A549 (cell line): Measurements from ENCODE around the gene ACTN1. TPM values are rescaled to one million over a fixed set of nuclear protein-coding genes. Genes with fewer than 3 reads are reported as not detected.
A peak's percentile ranks its signal among the peaks of the same experiment; 100 is the strongest.

Experiments
- ATAC-seq, 2 experiments: fragments of 200-7000 bp in 1 of 2; fragments of >200 bp in 1 of 2; cut with Nextera tagmentation in 1 of 2; cut with Tn5 transposase in 1 of 2; 3 replicates each; pipeline versions ENCODE4 v1.8.0 to v1.9.1; 2018 to 2020; ENCODE audit warnings: mild to moderate bottlenecking in 1 of 2, moderate library complexity in 1 of 2
- CTCF ChIA-PET: fragments of 300-600 bp; sonication (Branson Sonifier 250); formaldehyde crosslinking; extraction: SDS; loops from one replicate; lab custom pipeline; 2021; ENCODE audit warnings: antibody characterized with exemption, inconsistent platforms; lab: Yijun Ruan, JAX
- POLR2A ChIA-PET: fragments of 350-600 bp; formaldehyde crosslinking; extraction: SDS; loops from one replicate; lab custom pipeline; 2021; ENCODE audit warnings: antibody characterized with exemption, inconsistent platforms; lab: Yijun Ruan, JAX
- DNase-seq, 2 experiments: peaks; one replicate each; pipeline versions ENCODE4 v3.0.0 to v3.0.0-alpha.2; 2011 to 2016; ENCODE audit warnings: low read depth in 1 of 2, low spot score in 1 of 2
- FAIRE-seq: peaks from 2 replicates; lab custom pipeline; 2011; peaks lifted over from hg19 to GRCh38; lab: Jason Lieb, UNC
- H3K27ac ChIP-seq, 2 experiments: fragments of >200 bp; sonication (Bioruptor Twin); formaldehyde crosslinking; 3 replicates each; pipeline ENCODE4 v1.5.1; 2016 to 2017
- H3K4me1 ChIP-seq: fragments of >200 bp; sonication (Bioruptor Twin); formaldehyde crosslinking; 3 replicates; pipeline ENCODE4 v1.6.1; 2016
- H3K4me2 ChIP-seq: fragments of >200 bp; sonication (Bioruptor Twin); formaldehyde crosslinking; 3 replicates; pipeline ENCODE4 v1.6.1; 2016
- H3K4me3 ChIP-seq: fragments of >200 bp; sonication (Bioruptor Twin); formaldehyde crosslinking; 3 replicates; pipeline ENCODE4 v1.5.1; 2016
- H3K9me3 ChIP-seq: fragments of >200 bp; sonication (Bioruptor Twin); formaldehyde crosslinking; 3 replicates; pipeline ENCODE4 v1.6.1; 2016
- BHLHE40 ChIP-seq: IDR thresholded peaks from 2 replicates; pipeline ENCODE4 v1.6.1; 2012; ENCODE audit warnings: low read depth, low read length, inconsistent platforms
- CBX2 ChIP-seq: fragments of 200-600 bp; sonication (generic); IDR thresholded peaks from 2 replicates; pipeline ENCODE4 v1.6.1; 2016; ENCODE audit warnings: low read depth, mild to moderate bottlenecking, borderline replicate concordance
- CEBPB ChIP-seq, 2 experiments: fragments of >200 bp in 1 of 2; sonication (Bioruptor Twin) in 1 of 2; formaldehyde crosslinking in 1 of 2; IDR thresholded peaks; 2 replicates each; pipeline ENCODE4 v1.6.1; 2012 to 2016
- CHD4 ChIP-seq: fragments of 200-600 bp; sonication (generic); IDR thresholded peaks from 2 replicates; pipeline ENCODE4 v1.6.1; 2016; ENCODE audit warnings: antibody characterized with exemption, mild to moderate bottlenecking, borderline replicate concordance
- E2F6 ChIP-seq: IDR thresholded peaks from 2 replicates; pipeline ENCODE4 v1.6.1; 2012; ENCODE audit warnings: low read depth, borderline replicate concordance
- EHMT2 ChIP-seq: fragments of 200-600 bp; sonication (generic); IDR thresholded peaks from 2 replicates; pipeline ENCODE4 v1.6.1; 2016; ENCODE audit warnings: antibody characterized with exemption, low read depth, mild to moderate bottlenecking, moderate library complexity
- FOSB ChIP-seq: fragments of 250-450 bp; sonication (Bioruptor Pico); IDR thresholded peaks from 2 replicates; pipeline ENCODE4 v1.5.0; 2020; ENCODE audit warnings: mild to moderate bottlenecking, moderate library complexity
- HES2 ChIP-seq: fragments of >200 bp; sonication (Bioruptor Twin); formaldehyde crosslinking; IDR thresholded peaks from 2 replicates; pipeline ENCODE4 v1.6.1; 2016
- HEYL ChIP-seq: fragments of 250-450 bp; sonication (Bioruptor Pico); IDR thresholded peaks from 2 replicates; pipeline ENCODE4 v1.8.0; 2021; ENCODE audit warnings: mild to moderate bottlenecking, moderate library complexity
- HOXA7 ChIP-seq: fragments of 250-450 bp; sonication (Bioruptor Pico); IDR thresholded peaks from 2 replicates; pipeline ENCODE4 v1.5.0; 2020; ENCODE audit warnings: mild to moderate bottlenecking, moderate library complexity
- HOXB13 ChIP-seq: fragments of 250-450 bp; sonication (Bioruptor Pico); IDR thresholded peaks from 2 replicates; pipeline ENCODE4 v1.5.0; 2020; ENCODE audit warnings: low read depth, mild to moderate bottlenecking, moderate library complexity
- HOXB5 ChIP-seq: fragments of 250-450 bp; sonication (Bioruptor Pico); IDR thresholded peaks from 2 replicates; pipeline ENCODE4 v1.5.0; 2020; ENCODE audit warnings: mild to moderate bottlenecking, moderate library complexity
- JUN ChIP-seq, 2 experiments: fragments of >200 bp; sonication (Bioruptor Twin); formaldehyde crosslinking; IDR thresholded peaks; 2 replicates in 1 of 2; 3 replicates in 1 of 2; pipeline ENCODE4 v1.6.1; 2016 to 2017
- JUNB ChIP-seq: fragments of >200 bp; sonication (Bioruptor Twin); formaldehyde crosslinking; IDR thresholded peaks from 2 replicates; pipeline ENCODE4 v1.6.1; 2016
- KDM1A ChIP-seq: fragments of 200-600 bp; sonication (generic); IDR thresholded peaks from 2 replicates; pipeline ENCODE4 v1.6.1; 2016; ENCODE audit warnings: low read depth, mild to moderate bottlenecking
- MAFK ChIP-seq: fragments of 450-650 bp; IDR thresholded peaks from 2 replicates; pipeline ENCODE4 v1.6.1; 2014; ENCODE audit not compliant: partially characterized antibody
- MAZ ChIP-seq: fragments of 150-350 bp; IDR thresholded peaks from 2 replicates; pipeline ENCODE4 v1.6.1; 2014; ENCODE audit warnings: antibody characterized with exemption, low read depth, low read length, borderline replicate concordance
- MYC ChIP-seq: IDR thresholded peaks from 2 replicates; pipeline ENCODE4 v1.6.1; 2012; ENCODE audit warnings: mild to moderate bottlenecking, inconsistent platforms, low read length, improper control_type of control experiment, borderline replicate concordance
- NPAS2 ChIP-seq: fragments of 250-450 bp; sonication (Bioruptor Pico); IDR thresholded peaks from 2 replicates; pipeline ENCODE4 v1.8.0; 2022; ENCODE audit warnings: mild to moderate bottlenecking, moderate library complexity, borderline replicate concordance
- PHF8 ChIP-seq: fragments of 200-600 bp; sonication (generic); IDR thresholded peaks from 2 replicates; pipeline ENCODE4 v1.6.1; 2016; ENCODE audit warnings: low read depth, mild to moderate bottlenecking, antibody characterized with exemption, moderate library complexity, borderline replicate concordance
- POLR2A ChIP-seq: IDR thresholded peaks from 2 replicates; pipeline ENCODE4 v1.6.1; 2012; ENCODE audit warnings: mild to moderate bottlenecking, low read length
- RAD21 ChIP-seq, 2 experiments: fragments of >200 bp in 1 of 2; sonication (Bioruptor Twin) in 1 of 2; formaldehyde crosslinking in 1 of 2; IDR thresholded peaks in 1 of 2; conservative IDR thresholded peaks in 1 of 2; 2 replicates in 1 of 2; 3 replicates in 1 of 2; pipeline ENCODE4 v1.6.1; 2012 to 2018; ENCODE audit warnings: inconsistent platforms in 1 of 2
- RARB ChIP-seq: fragments of 250-450 bp; sonication (Bioruptor Pico); IDR thresholded peaks from 2 replicates; pipeline ENCODE4 v1.8.0; 2021; ENCODE audit warnings: mild to moderate bottlenecking, moderate library complexity
- RFX5 ChIP-seq: fragments of 450-650 bp; IDR thresholded peaks from 2 replicates; pipeline ENCODE4 v1.7.1; 2014; ENCODE audit warnings: antibody characterized with exemption, mild to moderate bottlenecking, moderate library complexity
- SMC3 ChIP-seq: fragments of >200 bp; sonication (Bioruptor Twin); formaldehyde crosslinking; IDR thresholded peaks from 3 replicates; pipeline ENCODE4 v1.6.1; 2018; ENCODE audit warnings: inconsistent platforms
- WGBS: methylation state at CpG from one replicate; pipeline ENCODE4 v1.1.6; 2017; ENCODE audit errors: missing lambda C conversion rate; 5-methylcytosine and 5-hydroxymethylcytosine counted together
- polyA plus RNA-seq, 4 experiments: library from polyadenylated mRNA; depleted of rRNA in 3 of 4; stranded (reverse); fragments of >200 nt; fragmentation: RNase III in 1 of 4; extraction: RNeasy Plus Mini Kit Qiagen cat#74134 plus additional on column Dnase treatment in 1 of 4; gene quantifications; 2 replicates in 3 of 4; 3 replicates in 1 of 4; pipeline ENCODE4 v1.2.3, GENCODE V29; 2011 to 2017
- TF ChIP-seq, protein P1 (sequence below): IDR thresholded peaks from 2 replicates; pipeline ENCODE4 v1.6.1; 2012
- TF ChIP-seq, protein P2 (sequence below): fragments of >200 bp; sonication (Bioruptor Twin); formaldehyde crosslinking; IDR thresholded peaks from 3 replicates; pipeline ENCODE4 v1.5.1; 2016

Gene ACTN1
- polyA plus RNA-seq, 2 of the 4 experiments (the other 2 are of a cell fraction): 208 to 245 TPM

- H3K27ac ChIP-seq: peak overlapping the region in 1 of 2 experiments; percentile 19; a peak in 1 of 6 replicates
- CTCF ChIA-PET: interaction anchor here (0.7 kb wide), 1 partner anchor 1041 kb away, joined by 3 read pairs; no protein-coding TSS in a partner anchor
- ATAC-seq (no peak), DNase-seq (no peak)
- POLR2A ChIA-PET: no interaction called here
- TF ChIP-seq MAZ (no peak), HOXB5 (CRISPR knock-in tag) (no peak), RFX5 (no peak), SMC3 (no peak), PHF8 (no peak), HEYL (CRISPR knock-in tag) (no peak), RAD21 (conservative IDR thresholded peaks at IDR 0.05 in 1 of 2, IDR thresholded peaks at IDR 0.05 in 1 of 2) (no peak), E2F6 (no peak), KDM1A (no peak), POLR2A (no peak)
- TF ChIP-seq, protein P1, sequence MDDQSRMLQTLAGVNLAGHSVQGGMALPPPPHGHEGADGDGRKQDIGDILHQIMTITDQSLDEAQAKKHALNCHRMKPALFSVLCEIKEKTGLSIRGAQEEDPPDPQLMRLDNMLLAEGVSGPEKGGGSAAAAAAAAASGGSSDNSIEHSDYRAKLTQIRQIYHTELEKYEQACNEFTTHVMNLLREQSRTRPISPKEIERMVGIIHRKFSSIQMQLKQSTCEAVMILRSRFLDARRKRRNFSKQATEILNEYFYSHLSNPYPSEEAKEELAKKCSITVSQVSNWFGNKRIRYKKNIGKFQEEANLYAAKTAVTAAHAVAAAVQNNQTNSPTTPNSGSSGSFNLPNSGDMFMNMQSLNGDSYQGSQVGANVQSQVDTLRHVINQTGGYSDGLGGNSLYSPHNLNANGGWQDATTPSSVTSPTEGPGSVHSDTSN: no peak
- TF ChIP-seq, all 56 proteins: peak for 0
- Histone ChIP-seq H3K9me3 (no peaks in the 10 kb centered on the region), H3K4me2 (no peak overlapping the region), H3K4me1 (peaks cover 10% of the 10 kb centered on the region), H3K4me3 (no peak overlapping the region)
- no peak for FAIRE-seq
- WGBS: 88% methylated on average over 16 of the region's 20 CpGs
Observed at GRCh38 chr14:68878908-68879307, 100.2 kb downstream of the ACTN1 start.

- peaks cover 2% of the 10 kb centered on the region for H3K4me1 ChIP-seq
- TF ChIP-seq FOSB (no peak), HOXA7 (CRISPR knock-in tag) (no peak), BHLHE40 (no peak), HES2 (no peak), RFX5 (no peak), SMC3 (no peak), CHD4 (no peak), CBX2 (no peak), JUNB (no peak), EHMT2 (no peak), MAFK (no peak), HOXB13 (no peak), MYC (no peak), POLR2A (no peak), NPAS2 (CRISPR knock-in tag) (no peak), E2F6 (no peak), JUN (IDR thresholded peaks at IDR 0.05) (no peak), RARB (CRISPR knock-in tag) (no peak), CEBPB (IDR thresholded peaks at IDR 0.05) (no peak)
- TF ChIP-seq, protein P2, sequence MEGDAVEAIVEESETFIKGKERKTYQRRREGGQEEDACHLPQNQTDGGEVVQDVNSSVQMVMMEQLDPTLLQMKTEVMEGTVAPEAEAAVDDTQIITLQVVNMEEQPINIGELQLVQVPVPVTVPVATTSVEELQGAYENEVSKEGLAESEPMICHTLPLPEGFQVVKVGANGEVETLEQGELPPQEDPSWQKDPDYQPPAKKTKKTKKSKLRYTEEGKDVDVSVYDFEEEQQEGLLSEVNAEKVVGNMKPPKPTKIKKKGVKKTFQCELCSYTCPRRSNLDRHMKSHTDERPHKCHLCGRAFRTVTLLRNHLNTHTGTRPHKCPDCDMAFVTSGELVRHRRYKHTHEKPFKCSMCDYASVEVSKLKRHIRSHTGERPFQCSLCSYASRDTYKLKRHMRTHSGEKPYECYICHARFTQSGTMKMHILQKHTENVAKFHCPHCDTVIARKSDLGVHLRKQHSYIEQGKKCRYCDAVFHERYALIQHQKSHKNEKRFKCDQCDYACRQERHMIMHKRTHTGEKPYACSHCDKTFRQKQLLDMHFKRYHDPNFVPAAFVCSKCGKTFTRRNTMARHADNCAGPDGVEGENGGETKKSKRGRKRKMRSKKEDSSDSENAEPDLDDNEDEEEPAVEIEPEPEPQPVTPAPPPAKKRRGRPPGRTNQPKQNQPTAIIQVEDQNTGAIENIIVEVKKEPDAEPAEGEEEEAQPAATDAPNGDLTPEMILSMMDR: no peak
- FAIRE-seq (no peak), ATAC-seq (no peak; a peak in 2 of 6 replicates), DNase-seq (no peak)
- 95% methylated on average over 14 of the region's 18 CpGs for WGBS
- H3K4me2 ChIP-seq: no peak overlapping the region
- H3K9me3 ChIP-seq: no peaks in the 10 kb centered on the region
- CTCF ChIA-PET: interaction anchor here (0.7 kb wide), 1 partner anchor 1041 kb away, joined by 3 read pairs; no protein-coding TSS in a partner anchor
- no peak overlapping the region for H3K27ac ChIP-seq
- H3K4me3 ChIP-seq: no peak overlapping the region
- POLR2A ChIA-PET: no interaction called here
Observed at GRCh38 chr14:68877993-68878575, 101.0 kb downstream of the ACTN1 start.
